Right cardiac atrium (tissue), 5 donors: ENCODE results near the gene ZNF574. TPM values are rescaled to one million over a fixed set of nuclear protein-coding genes. Genes with fewer than 3 reads are reported as not detected.

Experiments used
- polyA plus RNA-seq: library from polyadenylated mRNA; stranded (reverse); fragments of 200-250 nt; gene quantifications from one replicate; pipeline ENCODE4 v1.2.3, GENCODE V29; 2013
- total RNA-seq, 4 donors: library from RNA; stranded (reverse); fragmentation: NEBNext Ultra II Directional; extraction: Animal tissue kit (Norgen Biotek cat#: 25700); gene quantifications; one replicate each; pipeline ENCODE4 v1.2.1, GENCODE V29; 2021
- donor health status: healthy with polysubstance abuse.
- donor health status: DM: no; HTN: yes; CAD: no.
- donor health status: DM: no; HTN: no; CAD: no.
- donor health status: DM: no; HTN: yes; CAD: no; lungs with severe emphysema.
- donor health status: DM: yes; HTN: yes; CAD: no.

ZNF574 gene
- total and polyA plus RNA-seq, 5 donors, result 5.2 to 9.3 (median 8.4) TPM

Other genes with a start within 250 kb of the ZNF574 start
- not detected for gene LYPD4, start 231.5 kb upstream of the ZNF574 start, total RNA-seq
- gene LYPD4, start 231.5 kb upstream of the ZNF574 start, polyA plus RNA-seq, result not detected
- gene DMRTC2, start 231.1 kb upstream of the ZNF574 start, total RNA-seq, result not detected
- not detected for gene DMRTC2, start 231.1 kb upstream of the ZNF574 start, polyA plus RNA-seq
- 100 to 1,000 TPM; 625 to 784 (median 741) TPM for gene RPS19, start 215.9 kb upstream of the ZNF574 start, total RNA-seq
- gene RPS19, start 215.9 kb upstream of the ZNF574 start, polyA plus RNA-seq, result 863 TPM
- gene CD79A, start 198.9 kb upstream of the ZNF574 start, total RNA-seq, result under 1 TPM in 2 of 4 donors, not detected in 2; 0.37 to 0.58 TPM
- gene CD79A, start 198.9 kb upstream of the ZNF574 start, polyA plus RNA-seq, result 0.09 TPM
- 10 to 100 TPM; 39.7 to 43.9 (median 40.8) TPM for gene ARHGEF1, start 193.0 kb upstream of the ZNF574 start, total RNA-seq
- gene ARHGEF1, start 193.0 kb upstream of the ZNF574 start, polyA plus RNA-seq, result 42.8 TPM
- under 1 TPM in 1 of 4 donors, not detected in 3; 0.20 TPM for gene ERFL, start 147.7 kb upstream of the ZNF574 start, total RNA-seq
- 0.02 TPM for gene ERFL, start 147.7 kb upstream of the ZNF574 start, polyA plus RNA-seq
- 100 to 1,000 TPM in 1 of 4 donors, 10 to 100 TPM in 3; 79.6 to 113 (median 90.3) TPM for gene RABAC1, start 116.8 kb upstream of the ZNF574 start, total RNA-seq
- gene RABAC1, start 116.8 kb upstream of the ZNF574 start, polyA plus RNA-seq, result 140 TPM
- gene ATP1A3, start 81.9 kb upstream of the ZNF574 start, total RNA-seq, result 100 to 1,000 TPM; 194 to 295 (median 234) TPM
- gene ATP1A3, start 81.9 kb upstream of the ZNF574 start, polyA plus RNA-seq, result 104 TPM
- 10 to 100 TPM; 12.5 to 18.3 (median 14.6) TPM for gene GRIK5, start 6.0 kb upstream of the ZNF574 start, total RNA-seq
- 8.9 TPM for gene GRIK5, start 6.0 kb upstream of the ZNF574 start, polyA plus RNA-seq
- gene POU2F2, start 56.3 kb downstream of the ZNF574 start, total RNA-seq, result 1 to 10 TPM; 1.4 to 1.6 (median 1.6) TPM
- gene POU2F2, start 56.3 kb downstream of the ZNF574 start, polyA plus RNA-seq, result 0.77 TPM
- gene DEDD2, start 141.5 kb downstream of the ZNF574 start, total RNA-seq, result 10 to 100 TPM; 14.6 to 19.9 (median 17.8) TPM
- gene DEDD2, start 141.5 kb downstream of the ZNF574 start, polyA plus RNA-seq, result 21.6 TPM
- gene ZNF526, start 144.1 kb downstream of the ZNF574 start, total RNA-seq, result 1 to 10 TPM; 5.4 to 7.3 (median 6.5) TPM
- gene ZNF526, start 144.1 kb downstream of the ZNF574 start, polyA plus RNA-seq, result 3.3 TPM
- 10 to 100 TPM; 32.0 to 37.3 (median 34.9) TPM for gene GSK3A, start 166.4 kb downstream of the ZNF574 start, total RNA-seq
- gene GSK3A, start 166.4 kb downstream of the ZNF574 start, polyA plus RNA-seq, result 46.5 TPM
- 10 to 100 TPM; 33.3 to 58.1 (median 48.1) TPM for gene ERF, start 179.0 kb downstream of the ZNF574 start, total RNA-seq
- gene ERF, start 179.0 kb downstream of the ZNF574 start, polyA plus RNA-seq, result 39.1 TPM
- 10 to 100 TPM; 36.4 to 42.7 (median 39.6) TPM for gene CIC, start 193.1 kb downstream of the ZNF574 start, total RNA-seq
- gene CIC, start 193.1 kb downstream of the ZNF574 start, polyA plus RNA-seq, result 28.6 TPM
- gene PRR19, start 226.0 kb downstream of the ZNF574 start, total RNA-seq, result under 1 TPM in 3 of 4 donors, not detected in 1; 0.20 to 0.32 (median 0.26) TPM
- 0.29 TPM for gene PRR19, start 226.0 kb downstream of the ZNF574 start, polyA plus RNA-seq
- gene PAFAH1B3, start 226.5 kb downstream of the ZNF574 start, total RNA-seq, result 1 to 10 TPM; 1.6 to 5.9 (median 4.4) TPM
- 4.3 TPM for gene PAFAH1B3, start 226.5 kb downstream of the ZNF574 start, polyA plus RNA-seq
- gene TMEM145, start 237.1 kb downstream of the ZNF574 start, total RNA-seq, result 1 to 10 TPM in 3 of 4 donors, under 1 TPM in 1; 0.91 to 1.6 (median 1.2) TPM
- gene TMEM145, start 237.1 kb downstream of the ZNF574 start, polyA plus RNA-seq, result 0.41 TPM
- gene MEGF8, start 249.5 kb downstream of the ZNF574 start, total RNA-seq, result 10 to 100 TPM; 28.6 to 36.3 (median 32.4) TPM
- gene MEGF8, start 249.5 kb downstream of the ZNF574 start, polyA plus RNA-seq, result 28.7 TPM